H1 (cell line): ENCODE results near the gene CELF5. TPM values are rescaled to one million over a fixed set of nuclear protein-coding genes. Genes with fewer than 3 reads are reported as not detected.

Experiments
- CTCF ChIA-PET: fragments of 300-600 bp; sonication (Branson Sonifier 250); formaldehyde crosslinking; loops from one replicate; lab custom pipeline; 2021; ENCODE audit not compliant: partially characterized antibody; lab: Charles Lee
- POLR2A ChIA-PET: fragments of 300-600 bp; sonication (Branson Sonifier 250); formaldehyde crosslinking; loops from one replicate; lab custom pipeline; 2021; ENCODE audit warnings: inconsistent platforms; ENCODE audit not compliant: partially characterized antibody; lab: Charles Lee
- DNase-seq, 2 experiments: peaks; one replicate each; pipeline versions ENCODE4 v3.0.0 to v3.0.0-alpha.2; 2010 to 2022; ENCODE audit warnings: low spot score in 2 of 2, low read depth in 1 of 2, mixed read lengths in 1 of 2
- FAIRE-seq: peaks from 2 replicates; lab custom pipeline; 2011; peaks lifted over from hg19 to GRCh38; lab: Jason Lieb, UNC
- H2AFZ ChIP-seq: 2 replicates; pipeline ENCODE4 v1.8.1; 2012; ENCODE audit warnings: low read length, inconsistent platforms
- H2AK5ac ChIP-seq: 2 replicates; pipeline ENCODE4 v1.6.1; 2013; ENCODE audit warnings: low read depth, low read length
- H2BK120ac ChIP-seq: replicated peaks from 2 replicates; pipeline ENCODE3; 2013; ENCODE audit warnings: low read depth, low read length, inconsistent platforms
- H2BK12ac ChIP-seq: 2 replicates; pipeline ENCODE4 v1.6.1; 2013; ENCODE audit warnings: low read depth, low read length
- H2BK15ac ChIP-seq: 2 replicates; pipeline ENCODE4 v1.6.1; 2013; ENCODE audit warnings: low read length
- H2BK20ac ChIP-seq: 2 replicates; pipeline ENCODE4 v1.6.1; 2013; ENCODE audit warnings: low read length
- H2BK5ac ChIP-seq: 2 replicates; pipeline ENCODE4 v1.6.1; 2013; ENCODE audit warnings: low read depth, low read length
- H3K14ac ChIP-seq: 2 replicates; pipeline ENCODE4 v1.6.1; 2013; ENCODE audit warnings: inconsistent platforms; ENCODE audit not compliant: insufficient read length
- H3K18ac ChIP-seq: 2 replicates; pipeline ENCODE4 v1.6.1; 2013; ENCODE audit warnings: low read length; ENCODE audit errors: extremely low read depth
- H3K23ac ChIP-seq: 2 replicates; pipeline ENCODE4 v1.6.1; 2013; ENCODE audit warnings: inconsistent platforms; ENCODE audit not compliant: insufficient read length
- H3K23me2 ChIP-seq: 2 replicates; pipeline ENCODE4 v1.6.1; 2013; ENCODE audit warnings: low read depth, low read length
- H3K27ac ChIP-seq: 2 replicates; pipeline ENCODE4 v1.6.1; 2011; ENCODE audit warnings: low read depth, low read length, inconsistent platforms
- H3K27me3 ChIP-seq, 4 experiments: replicated peaks in 1 of 4; 1 replicate in 1 of 4; 2 replicates in 3 of 4; pipeline versions ENCODE4 v1.6.1 to v1.8.1; 2011 to 2013; ENCODE audit warnings: low read length in 3 of 4, mild to moderate bottlenecking in 3 of 4, inconsistent platforms in 2 of 4, mixed read lengths in 2 of 4, moderate library complexity in 1 of 4; ENCODE audit not compliant: control insufficient read depth in 3 of 4, insufficient read depth in 3 of 4; ENCODE audit errors: extremely low read depth in 1 of 4
- H3K36me3 ChIP-seq, 4 experiments: 2 replicates each; pipeline versions ENCODE4 v1.6.1 to v1.8.1; 2011 to 2013; ENCODE audit warnings: mild to moderate bottlenecking in 4 of 4, low read length in 3 of 4, moderate library complexity in 2 of 4, control low read depth in 1 of 4, inconsistent platforms in 1 of 4; ENCODE audit not compliant: insufficient read depth in 4 of 4, control insufficient read depth in 2 of 4
- H3K4ac ChIP-seq: replicated peaks from 2 replicates; pipeline ENCODE3; 2013; ENCODE audit warnings: low read length, low read depth, mixed read lengths, inconsistent platforms; ENCODE audit not compliant: insufficient read length
- H3K4me1 ChIP-seq, 4 experiments: replicated peaks in 1 of 4; 1 replicate in 1 of 4; 2 replicates in 3 of 4; pipeline versions ENCODE4 v1.6.1 to v1.8.1; 2011 to 2013; ENCODE audit warnings: low read length in 3 of 4, inconsistent platforms in 2 of 4, mixed read lengths in 1 of 4; ENCODE audit not compliant: insufficient read depth in 4 of 4, control insufficient read depth in 3 of 4
- H3K4me2 ChIP-seq, 2 experiments: 2 replicates each; pipeline versions ENCODE4 v1.6.1 to v1.8.1; 2011 to 2013; ENCODE audit warnings: low read depth in 2 of 2, low read length in 2 of 2, control low read depth in 1 of 2, inconsistent platforms in 1 of 2, mild to moderate bottlenecking in 1 of 2; ENCODE audit not compliant: insufficient read depth in 1 of 2
- H3K4me3 ChIP-seq, 4 experiments: fragments of 200-600, 300-600 bp in 1 of 4; sonication (generic), shearing (Covaris generic), sonication (Bioruptor Twin) in 1 of 4; 2 replicates each; pipeline versions ENCODE4 v1.5.1 to v1.8.1; 2011 to 2016; ENCODE audit warnings: low read length in 4 of 4, low read depth in 3 of 4, control low read depth in 2 of 4, inconsistent platforms in 2 of 4, mild to moderate bottlenecking in 2 of 4, mixed read lengths in 1 of 4, moderate library complexity in 1 of 4; ENCODE audit not compliant: insufficient read depth in 2 of 4; ENCODE audit errors: extremely low read depth in 1 of 4
- H3K56ac ChIP-seq: replicated peaks from 2 replicates; pipeline ENCODE3; 2013; ENCODE audit warnings: low read depth, mild to moderate bottlenecking, mixed read lengths, low read length, inconsistent platforms; ENCODE audit not compliant: insufficient read length
- H3K79me1 ChIP-seq: 2 replicates; pipeline ENCODE4 v1.6.1; 2013; ENCODE audit warnings: low read depth, low read length, control low read depth
- H3K79me2 ChIP-seq, 2 experiments: 2 replicates each; pipeline versions ENCODE4 v1.6.1 to v1.8.1; 2012 to 2013; ENCODE audit warnings: low read length in 2 of 2, mild to moderate bottlenecking in 2 of 2, inconsistent platforms in 1 of 2; ENCODE audit not compliant: insufficient read depth in 2 of 2, control insufficient read depth in 1 of 2
- H3K9ac ChIP-seq, 4 experiments: replicated peaks in 1 of 4; 1 replicate in 1 of 4; 2 replicates in 3 of 4; pipeline versions ENCODE4 v1.6.1 to v1.8.1; 2011 to 2013; ENCODE audit warnings: low read depth in 3 of 4, low read length in 3 of 4, control low read depth in 2 of 4, mild to moderate bottlenecking in 2 of 4, moderate library complexity in 2 of 4, inconsistent platforms in 1 of 4; ENCODE audit errors: extremely low read depth in 1 of 4
- H3K9me3 ChIP-seq, 2 experiments: 2 replicates each; pipeline versions ENCODE4 v1.6.1 to v1.8.1; 2012 to 2013; ENCODE audit warnings: mild to moderate bottlenecking in 2 of 2, moderate library complexity in 2 of 2, control low read depth in 1 of 2, inconsistent platforms in 1 of 2, low read depth in 1 of 2, low read length in 1 of 2, mixed read lengths in 1 of 2; ENCODE audit not compliant: insufficient read depth in 2 of 2
- H4K20me1 ChIP-seq, 2 experiments: replicated peaks in 1 of 2; 2 replicates each; pipeline versions ENCODE3 to v1.8.1; 2011 to 2013; ENCODE audit warnings: inconsistent platforms in 2 of 2, low read length in 2 of 2, mild to moderate bottlenecking in 1 of 2; ENCODE audit not compliant: insufficient read depth in 2 of 2, control insufficient read depth in 1 of 2
- H4K5ac ChIP-seq: 2 replicates; pipeline ENCODE4 v1.6.1; 2013; ENCODE audit warnings: low read length, low read depth, mixed read lengths, inconsistent platforms; ENCODE audit not compliant: insufficient read length
- H4K8ac ChIP-seq: 2 replicates; pipeline ENCODE4 v1.8.0; 2013; ENCODE audit warnings: mild to moderate bottlenecking, moderate library complexity, low read length, inconsistent platforms; ENCODE audit not compliant: insufficient read depth; ENCODE audit errors: extremely low read depth
- H4K91ac ChIP-seq: replicated peaks from 2 replicates; pipeline ENCODE3; 2013; ENCODE audit warnings: low read length, mixed read lengths, inconsistent platforms; ENCODE audit not compliant: insufficient read length
- CTBP2 ChIP-seq: IDR thresholded peaks from 2 replicates; pipeline ENCODE4 v1.7.0; 2011; ENCODE audit warnings: borderline replicate concordance, mild to moderate bottlenecking, moderate library complexity, mixed read lengths, low read length; ENCODE audit not compliant: insufficient read depth, insufficient read length
- JUN ChIP-seq: IDR thresholded peaks from 2 replicates; pipeline ENCODE4 v1.6.1; 2011; ENCODE audit warnings: low read depth, mild to moderate bottlenecking, improper control_type of control experiment, low read length
- POLR2AphosphoS5 ChIP-seq: IDR thresholded peaks from 2 replicates; pipeline ENCODE4 v1.6.1; 2011; ENCODE audit warnings: low read depth, low read length
- TBP ChIP-seq: IDR thresholded peaks from 2 replicates; pipeline ENCODE4 v1.6.1; 2011; ENCODE audit warnings: low read depth, low read length, improper control_type of control experiment
- TCF12 ChIP-seq: IDR thresholded peaks from 2 replicates; pipeline ENCODE4 v1.6.1; 2011; ENCODE audit warnings: low read depth, mild to moderate bottlenecking, low read length
- WGBS, 2 experiments: shearing (Covaris generic) in 1 of 2; methylation state at CpG; one replicate each; pipeline versions ENCODE4 v1.1.6 to v1.1.7; 2013 to 2015; ENCODE audit warnings: low lambda C conversion rate in 2 of 2, mixed read lengths in 2 of 2, inconsistent platforms in 1 of 2, low coverage in 1 of 2, missing lambda C conversion rate in 1 of 2; ENCODE audit not compliant: insufficient replicate concordance in 2 of 2, insufficient coverage in 1 of 2, insufficient read length in 1 of 2; ENCODE audit errors: extremely low coverage in 1 of 2, missing lambda C conversion rate in 1 of 2; 5-methylcytosine and 5-hydroxymethylcytosine counted together
- polyA plus RNA-seq, 7 experiments: library from polyadenylated mRNA; depleted of rRNA in 3 of 7; stranded (reverse) in 5 of 7; unstranded in 2 of 7; fragments of >200 nt in 5 of 7; fragments of 200-250 nt in 2 of 7; gene quantifications; 1 replicate in 5 of 7; 2 replicates in 1 of 7; 4 replicates in 1 of 7; pipeline versions ENCODE4 v1.2.1 to v1.2.3, GENCODE V29; 2011 to 2013; ENCODE audit warnings: missing spikeins in 2 of 7, mixed read lengths in 2 of 7
- total RNA-seq: library from RNA; stranded (reverse); fragmentation: NEBNext Ultra II Directional; extraction: Animal tissue kit (Norgen Biotek cat#: 25700); gene quantifications from 2 replicates; pipeline ENCODE4 v1.2.1, GENCODE V29; 2021
- TF ChIP-seq, protein P1 (sequence below): IDR thresholded peaks from 2 replicates; pipeline ENCODE4 v1.6.1; 2011; ENCODE audit warnings: low read length, improper control_type of control experiment

Gene CELF5
- total and polyA plus RNA-seq, 2 of the 8 experiments (the other 6 are each of a cell fraction or from before 2014, with no cell fraction given) = 9.8 to 15.0 TPM

DNA sequence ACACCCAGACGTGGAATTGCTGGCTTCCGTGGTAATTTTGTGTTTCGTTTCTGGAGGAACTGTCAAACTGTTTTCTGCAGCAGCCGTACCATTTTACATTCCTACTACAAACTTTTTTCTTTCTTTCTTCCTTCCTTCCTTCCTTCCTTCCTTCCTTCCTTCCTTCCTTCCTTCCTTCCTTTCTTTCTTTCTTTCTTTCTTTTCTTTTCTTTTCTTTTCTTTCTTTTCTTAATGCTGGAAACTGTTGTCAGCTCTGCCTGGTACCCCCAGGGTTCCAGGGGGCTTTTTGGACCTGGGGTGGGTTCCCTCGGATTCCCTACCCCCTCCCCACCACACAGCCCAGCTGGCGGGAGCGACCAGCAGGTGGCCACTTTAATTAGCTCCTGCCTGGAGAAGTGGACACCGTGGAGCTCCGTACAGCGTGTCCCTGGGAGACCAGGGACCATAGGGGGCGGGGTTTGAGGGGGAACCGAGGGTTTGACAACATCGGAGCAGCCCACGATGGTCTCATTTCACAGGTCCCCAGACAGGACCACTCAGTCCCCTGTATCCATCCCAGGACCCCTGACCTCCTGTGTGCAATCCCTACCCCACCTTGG lies 24.4 kb downstream of the CELF5 start:
- Histone ChIP-seq H3K4me3 (no peak overlapping the region), H2BK12ac (no peak overlapping the region), H2BK120ac (no peak overlapping the region), H3K79me1 (peaks cover 10% of the 10 kb centered on the region; the same call in 1 of the 2 replicates), H3K27ac (no peak overlapping the region), H3K23ac (no peak overlapping the region), H2BK5ac (no peak overlapping the region), H3K56ac (no peak overlapping the region), H4K20me1 (peaks cover 7 to 15% of the 10 kb centered on the region in 2 experiments), H2BK20ac (no peak overlapping the region), H3K18ac (no peak overlapping the region), H2AFZ (no peak overlapping the region), H3K4me1 (peaks cover 0 to 3% (median 0%) of the 10 kb centered on the region in 4 experiments; a peak in 1 of 7 replicates), H2AK5ac (no peak overlapping the region), H4K8ac (no peak overlapping the region; the same call in 1 of the 2 replicates), H3K9ac (no peak overlapping the region), H3K23me2 (peaks cover 12% of the 10 kb centered on the region), H2BK15ac (no peak overlapping the region), H3K36me3 (peaks cover 0 to 4% (median 0%) of the 10 kb centered on the region in 4 experiments; a peak in 1 of 8 replicates), H4K91ac (no peak overlapping the region), H3K27me3 (no peaks in the 10 kb centered on the region; a peak in 1 of 7 replicates), H4K5ac (no peak overlapping the region), H3K4me2 (no peak overlapping the region), H3K14ac (no peak overlapping the region), H3K79me2 (no peaks in the 10 kb centered on the region), H3K4ac (no peak overlapping the region), H3K9me3 (peaks cover 3 to 8% of the 10 kb centered on the region in 2 experiments; a peak in 2 of 4 replicates)
- WGBS, 2 experiments = 69% methylated on average over 10 of the region's 14 CpGs; no CpG with 5 or more reads in 1 of the 2 experiments
- POLR2A ChIA-PET = interaction anchor here (1.0 to 1.8 kb wide), 4 partner anchors 9 to 32 kb away, joined by 3 to 4 read pairs (median 4); no protein-coding TSS in a partner anchor
- CTCF ChIA-PET = interaction anchor here (1.1 kb wide), 1 partner anchor 192 kb away, joined by 3 read pairs; no protein-coding TSS in a partner anchor
- DNase-seq (no peak), FAIRE-seq (no peak)
- no peak for TF ChIP-seq CTBP2
- no peak for TF ChIP-seq POLR2AphosphoS5
- TF ChIP-seq JUN = no peak
- TF ChIP-seq TBP = no peak
- TF ChIP-seq, protein P1, sequence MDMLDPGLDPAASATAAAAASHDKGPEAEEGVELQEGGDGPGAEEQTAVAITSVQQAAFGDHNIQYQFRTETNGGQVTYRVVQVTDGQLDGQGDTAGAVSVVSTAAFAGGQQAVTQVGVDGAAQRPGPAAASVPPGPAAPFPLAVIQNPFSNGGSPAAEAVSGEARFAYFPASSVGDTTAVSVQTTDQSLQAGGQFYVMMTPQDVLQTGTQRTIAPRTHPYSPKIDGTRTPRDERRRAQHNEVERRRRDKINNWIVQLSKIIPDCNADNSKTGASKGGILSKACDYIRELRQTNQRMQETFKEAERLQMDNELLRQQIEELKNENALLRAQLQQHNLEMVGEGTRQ = no peak
- TF ChIP-seq TCF12 = no peak
